ENCODE results near the gene MED12L.

Gene MED12L

GRCh38 chr3:151382671-151383070 lies 297.2 kb downstream of the MED12L start:
- TF ChIP-seq, protein P1, sequence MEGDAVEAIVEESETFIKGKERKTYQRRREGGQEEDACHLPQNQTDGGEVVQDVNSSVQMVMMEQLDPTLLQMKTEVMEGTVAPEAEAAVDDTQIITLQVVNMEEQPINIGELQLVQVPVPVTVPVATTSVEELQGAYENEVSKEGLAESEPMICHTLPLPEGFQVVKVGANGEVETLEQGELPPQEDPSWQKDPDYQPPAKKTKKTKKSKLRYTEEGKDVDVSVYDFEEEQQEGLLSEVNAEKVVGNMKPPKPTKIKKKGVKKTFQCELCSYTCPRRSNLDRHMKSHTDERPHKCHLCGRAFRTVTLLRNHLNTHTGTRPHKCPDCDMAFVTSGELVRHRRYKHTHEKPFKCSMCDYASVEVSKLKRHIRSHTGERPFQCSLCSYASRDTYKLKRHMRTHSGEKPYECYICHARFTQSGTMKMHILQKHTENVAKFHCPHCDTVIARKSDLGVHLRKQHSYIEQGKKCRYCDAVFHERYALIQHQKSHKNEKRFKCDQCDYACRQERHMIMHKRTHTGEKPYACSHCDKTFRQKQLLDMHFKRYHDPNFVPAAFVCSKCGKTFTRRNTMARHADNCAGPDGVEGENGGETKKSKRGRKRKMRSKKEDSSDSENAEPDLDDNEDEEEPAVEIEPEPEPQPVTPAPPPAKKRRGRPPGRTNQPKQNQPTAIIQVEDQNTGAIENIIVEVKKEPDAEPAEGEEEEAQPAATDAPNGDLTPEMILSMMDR (IDR thresholded peaks at IDR 0.05; ENCODE audit: low read depth, low read length), result no peak
- Histone ChIP-seq H3K27me3 (no peaks in the 10 kb centered on the region), H3K36me3 (no peaks in the 10 kb centered on the region; the same call in 1 of the 2 replicates), H3K4me1 (peaks cover 14% of the 10 kb centered on the region), H3K4me3 (ENCODE audit: low read depth, low read length) (no peak overlapping the region), H3K9me3 (no peaks in the 10 kb centered on the region)
- DNase-seq, result no peak

DNA sequence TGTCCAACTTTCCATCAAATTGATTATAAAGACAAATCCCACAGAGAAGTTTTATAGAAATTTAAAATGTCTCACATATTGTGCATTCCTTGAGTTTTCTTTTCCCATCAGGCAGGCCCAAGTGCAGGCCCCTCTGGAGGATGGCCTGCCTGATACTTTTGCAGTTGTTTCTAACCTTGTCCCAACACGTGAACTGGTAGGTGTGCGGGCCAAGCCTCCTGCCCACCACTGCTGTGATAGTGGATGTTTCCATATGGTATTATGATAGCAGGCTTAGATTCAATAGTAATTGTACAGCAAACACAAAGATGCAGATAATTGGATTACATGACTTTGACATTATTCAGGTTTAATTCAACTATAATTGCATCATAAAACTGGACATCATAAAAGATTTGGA lies 297.6 kb downstream of the MED12L start:
- TF ChIP-seq, protein P1 (IDR thresholded peaks at IDR 0.05; ENCODE audit: low read depth, low read length), result no peak
- H3K4me3 ChIP-seq (ENCODE audit: low read depth, low read length), result no peak overlapping the region
- no peaks in the 10 kb centered on the region; the same call in 1 of the 2 replicates for H3K36me3 ChIP-seq
- DNase-seq, result no peak
- H3K9me3 ChIP-seq, result no peaks in the 10 kb centered on the region
- no peaks in the 10 kb centered on the region for H3K27me3 ChIP-seq
- peaks cover 14% of the 10 kb centered on the region for H3K4me1 ChIP-seq

- H3K9me3 ChIP-seq, result no peaks in the 10 kb centered on the region
- no peak for DNase-seq
- H3K4me1 ChIP-seq, result peaks cover 14% of the 10 kb centered on the region
- H3K36me3 ChIP-seq, result no peaks in the 10 kb centered on the region; the same call in 1 of the 2 replicates
- H3K27me3 ChIP-seq, result no peaks in the 10 kb centered on the region
- H3K4me3 ChIP-seq (ENCODE audit: low read depth, low read length), result no peak overlapping the region
- TF ChIP-seq, protein P1 (IDR thresholded peaks at IDR 0.05; ENCODE audit: low read depth, low read length), result no peak
Observed at GRCh38 chr3:151383956-151384355, 298.5 kb downstream of the MED12L start.

DNA sequence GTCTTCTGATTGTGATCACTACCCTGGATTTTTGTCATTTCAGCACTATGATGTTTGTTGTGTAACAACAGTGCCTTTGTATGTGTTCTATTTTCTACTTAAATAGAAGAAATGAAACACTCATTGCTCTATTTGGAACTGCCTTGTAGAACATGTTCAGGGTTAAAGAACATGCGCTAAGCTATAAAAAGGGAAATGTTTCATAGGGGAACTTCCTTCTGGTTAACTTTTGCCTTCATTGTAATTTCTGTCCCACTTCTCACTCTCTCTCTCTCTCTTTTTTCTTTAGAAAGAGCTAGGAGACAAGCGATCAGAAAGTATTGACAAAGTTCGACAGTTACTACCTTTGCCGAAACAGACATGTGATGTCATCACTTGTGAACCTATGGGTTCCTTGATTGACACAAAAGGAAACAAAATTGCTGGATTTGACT lies 299.3 kb downstream of the MED12L start, which contains the start of gene P2RY12:
Gene P2RY12 (minus strand): TSS at position 13 of the 434 bp plus-strand sequence. CDS start 45,908 bp downstream, outside the sequence.
- no peak within 1 kb of the TSS for H3K4me3 ChIP-seq (ENCODE audit: low read depth, low read length)

DNA sequence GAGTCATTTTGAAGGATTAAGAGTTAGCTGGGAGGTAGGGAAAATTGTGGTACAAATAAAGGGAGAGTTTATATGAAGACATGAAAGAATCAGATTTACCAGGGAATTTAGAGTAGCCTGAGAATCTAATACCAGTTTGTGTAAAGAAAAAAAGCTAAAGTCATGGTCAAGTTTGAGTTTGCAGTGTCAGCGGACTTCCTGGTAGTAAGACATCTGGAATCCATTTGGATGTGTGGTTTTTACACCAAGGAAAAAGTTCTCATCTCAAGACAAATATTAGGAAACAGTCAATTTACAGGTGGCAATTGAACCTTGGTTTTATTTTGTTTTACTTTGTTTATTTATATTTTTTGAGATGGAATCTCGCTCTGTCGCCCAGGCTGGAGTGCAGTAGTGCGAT lies 300.6 kb downstream of the MED12L start:
- no peak for DNase-seq
- no peak overlapping the region for H3K4me3 ChIP-seq (ENCODE audit: low read depth, low read length)
- peaks cover 14% of the 10 kb centered on the region for H3K4me1 ChIP-seq
- TF ChIP-seq, protein P1 (IDR thresholded peaks at IDR 0.05; ENCODE audit: low read depth, low read length), result no peak
- H3K9me3 ChIP-seq, result no peaks in the 10 kb centered on the region
- H3K27me3 ChIP-seq, result no peaks in the 10 kb centered on the region
- no peaks in the 10 kb centered on the region; the same call in 1 of the 2 replicates for H3K36me3 ChIP-seq

More for the DNA sequence above, 299.3 kb downstream of the MED12L start, which contains the start of gene P2RY12:
- Histone ChIP-seq H3K27me3 (no peaks in the 10 kb centered on the region), H3K36me3 (no peaks in the 10 kb centered on the region; the same call in 1 of the 2 replicates), H3K4me1 (peaks cover 14% of the 10 kb centered on the region), H3K9me3 (no peaks in the 10 kb centered on the region)
- no peak for DNase-seq
- TF ChIP-seq, protein P1 (IDR thresholded peaks at IDR 0.05; ENCODE audit: low read depth, low read length), result no peak

DNA sequence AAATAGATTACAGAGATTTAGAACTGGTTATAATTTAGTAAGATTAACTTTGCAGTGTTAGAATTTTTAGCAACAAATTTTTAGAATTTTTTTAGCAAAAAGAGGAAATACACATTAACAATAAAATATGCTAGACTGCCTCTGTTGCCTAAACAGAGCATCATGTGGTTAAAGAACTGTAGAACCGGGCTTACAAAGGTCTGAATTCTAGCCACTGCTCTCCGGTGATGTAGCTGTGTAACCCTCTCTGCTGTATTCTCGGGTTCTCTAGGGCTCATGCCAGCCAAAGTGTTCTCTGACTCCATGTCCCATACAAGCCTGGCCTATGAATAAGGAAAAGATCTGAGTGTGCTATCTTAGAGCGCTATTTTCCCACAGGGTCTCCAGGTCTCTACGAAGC lies 302.0 kb downstream of the MED12L start:
- H3K4me1 ChIP-seq, result peaks cover 14% of the 10 kb centered on the region
- H3K36me3 ChIP-seq, result no peaks in the 10 kb centered on the region; the same call in 1 of the 2 replicates
- no peaks in the 10 kb centered on the region for H3K9me3 ChIP-seq

More for the DNA sequence above, 302.0 kb downstream of the MED12L start:
- Histone ChIP-seq H3K27me3 (no peaks in the 10 kb centered on the region), H3K4me3 (ENCODE audit: low read depth, low read length) (no peak overlapping the region)
- TF ChIP-seq, protein P1 (IDR thresholded peaks at IDR 0.05; ENCODE audit: low read depth, low read length), result no peak
- no peak for DNase-seq
